Measurements from ENCODE around the gene PARVB.

PARVB gene

DNA sequence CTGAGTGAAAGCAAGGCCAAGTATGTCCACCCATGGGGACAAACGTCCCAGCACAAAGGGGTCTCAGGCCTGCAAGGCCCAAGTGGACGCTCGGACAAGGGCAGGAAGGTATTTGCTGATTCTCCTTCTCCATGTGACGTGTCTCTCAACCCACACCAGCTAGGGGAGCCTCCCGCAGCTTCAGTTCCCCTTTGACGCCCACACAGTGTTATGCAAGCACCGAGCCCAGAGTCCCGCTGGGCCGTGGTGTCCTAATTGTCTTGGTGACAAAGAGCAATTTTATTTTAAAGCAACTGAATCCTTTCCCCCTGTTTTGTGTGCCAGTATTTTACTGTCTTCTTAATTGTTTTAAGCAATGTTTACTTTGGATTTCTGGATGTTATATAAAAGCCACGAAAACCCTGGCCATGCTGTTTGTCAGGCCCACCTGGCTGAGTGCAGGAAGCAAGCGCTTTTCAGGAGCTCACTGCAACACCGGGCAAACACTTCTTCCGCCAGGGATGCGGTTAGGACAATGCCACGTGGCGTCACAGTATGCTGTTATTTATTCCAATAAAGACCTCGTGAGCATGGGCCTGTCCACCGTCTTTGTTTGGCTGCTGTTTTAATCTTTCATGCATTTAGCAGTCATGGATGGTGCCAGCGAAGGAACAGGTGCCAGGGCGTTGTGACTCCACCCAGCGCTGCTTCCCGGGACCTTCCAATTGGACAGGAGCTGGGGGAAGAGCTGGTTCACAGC lies 148.4 kb downstream of the PARVB start:
- Histone ChIP-seq H3K27me3 (ENCODE audit: insufficient read depth, low read length) (no peaks in the 10 kb centered on the region), H4K20me1 (ENCODE audit: insufficient read depth, low read length) (no peaks in the 10 kb centered on the region), H3K27ac (ENCODE audit: low read depth, low read length, poor library complexity, severe bottlenecking) (no peak overlapping the region), H3K9me3 (ENCODE audit: low read length) (no peaks in the 10 kb centered on the region), H3K4me3 (ENCODE audit: low read depth, low read length, poor library complexity, severe bottlenecking) (no peak overlapping the region), H3K4me1 (ENCODE audit: insufficient read depth, low read length, severe bottlenecking) (no peaks in the 10 kb centered on the region), H3F3A (ENCODE audit: insufficient read depth, low read length) (no peaks in the 10 kb centered on the region), H2AFZ (ENCODE audit: low read length) (no peak overlapping the region), H3K79me2 (ENCODE audit: insufficient read depth, low read length) (no peaks in the 10 kb centered on the region), H3K9me2 (ENCODE audit: low read depth, low read length) (no peaks in the 10 kb centered on the region), H3K9ac (ENCODE audit: low read length) (no peak overlapping the region), H3K36me3 (ENCODE audit: insufficient read depth, low read length) (no peaks in the 10 kb centered on the region; the same call in 1 of the 2 replicates), H3K4me2 (ENCODE audit: low read length) (no peak overlapping the region)
- TF ChIP-seq, protein P1, sequence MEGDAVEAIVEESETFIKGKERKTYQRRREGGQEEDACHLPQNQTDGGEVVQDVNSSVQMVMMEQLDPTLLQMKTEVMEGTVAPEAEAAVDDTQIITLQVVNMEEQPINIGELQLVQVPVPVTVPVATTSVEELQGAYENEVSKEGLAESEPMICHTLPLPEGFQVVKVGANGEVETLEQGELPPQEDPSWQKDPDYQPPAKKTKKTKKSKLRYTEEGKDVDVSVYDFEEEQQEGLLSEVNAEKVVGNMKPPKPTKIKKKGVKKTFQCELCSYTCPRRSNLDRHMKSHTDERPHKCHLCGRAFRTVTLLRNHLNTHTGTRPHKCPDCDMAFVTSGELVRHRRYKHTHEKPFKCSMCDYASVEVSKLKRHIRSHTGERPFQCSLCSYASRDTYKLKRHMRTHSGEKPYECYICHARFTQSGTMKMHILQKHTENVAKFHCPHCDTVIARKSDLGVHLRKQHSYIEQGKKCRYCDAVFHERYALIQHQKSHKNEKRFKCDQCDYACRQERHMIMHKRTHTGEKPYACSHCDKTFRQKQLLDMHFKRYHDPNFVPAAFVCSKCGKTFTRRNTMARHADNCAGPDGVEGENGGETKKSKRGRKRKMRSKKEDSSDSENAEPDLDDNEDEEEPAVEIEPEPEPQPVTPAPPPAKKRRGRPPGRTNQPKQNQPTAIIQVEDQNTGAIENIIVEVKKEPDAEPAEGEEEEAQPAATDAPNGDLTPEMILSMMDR (IDR thresholded peaks at IDR 0.05; ENCODE audit: low read length) = no peak
- no peak for TF ChIP-seq EZH2 (IDR thresholded peaks at IDR 0.05; ENCODE audit: borderline replicate concordance, low read length)

DNA sequence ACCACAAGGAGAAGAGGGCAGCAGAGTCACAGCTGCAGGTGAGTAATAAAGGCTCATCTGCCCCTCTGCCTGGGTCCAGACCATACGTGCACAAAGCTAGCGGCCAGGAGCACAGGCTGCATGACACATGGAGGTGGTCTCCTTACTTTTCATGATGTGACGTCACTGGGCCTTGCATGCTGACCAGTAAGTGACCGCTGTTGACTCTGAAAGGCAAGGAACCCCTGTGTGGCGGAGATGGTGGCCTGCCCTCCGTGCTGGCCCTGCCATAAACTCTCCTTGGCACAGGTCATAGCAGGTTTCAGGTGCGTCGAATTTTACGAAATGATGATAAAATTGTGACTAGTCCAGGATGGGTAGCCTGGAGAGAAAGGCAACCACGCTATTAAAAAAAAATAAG lies 149.1 kb downstream of the PARVB start:
- Histone ChIP-seq H3F3A (ENCODE audit: insufficient read depth, low read length) (no peaks in the 10 kb centered on the region), H3K4me1 (ENCODE audit: insufficient read depth, low read length, severe bottlenecking) (no peaks in the 10 kb centered on the region), H3K9me2 (ENCODE audit: low read depth, low read length) (no peaks in the 10 kb centered on the region), H4K20me1 (ENCODE audit: insufficient read depth, low read length) (no peaks in the 10 kb centered on the region), H3K36me3 (ENCODE audit: insufficient read depth, low read length) (no peaks in the 10 kb centered on the region; the same call in 1 of the 2 replicates), H3K79me2 (ENCODE audit: insufficient read depth, low read length) (no peaks in the 10 kb centered on the region), H3K4me2 (ENCODE audit: low read length) (no peak overlapping the region), H3K27ac (ENCODE audit: low read depth, low read length, poor library complexity, severe bottlenecking) (no peak overlapping the region), H3K27me3 (ENCODE audit: insufficient read depth, low read length) (no peaks in the 10 kb centered on the region), H3K9me3 (ENCODE audit: low read length) (no peaks in the 10 kb centered on the region), H3K4me3 (ENCODE audit: low read depth, low read length, poor library complexity, severe bottlenecking) (no peak overlapping the region), H2AFZ (ENCODE audit: low read length) (no peak overlapping the region), H3K9ac (ENCODE audit: low read length) (no peak overlapping the region)
- no peak for TF ChIP-seq EZH2 (IDR thresholded peaks at IDR 0.05; ENCODE audit: borderline replicate concordance, low read length)
- TF ChIP-seq, protein P1 (IDR thresholded peaks at IDR 0.05; ENCODE audit: low read length) = no peak

DNA sequence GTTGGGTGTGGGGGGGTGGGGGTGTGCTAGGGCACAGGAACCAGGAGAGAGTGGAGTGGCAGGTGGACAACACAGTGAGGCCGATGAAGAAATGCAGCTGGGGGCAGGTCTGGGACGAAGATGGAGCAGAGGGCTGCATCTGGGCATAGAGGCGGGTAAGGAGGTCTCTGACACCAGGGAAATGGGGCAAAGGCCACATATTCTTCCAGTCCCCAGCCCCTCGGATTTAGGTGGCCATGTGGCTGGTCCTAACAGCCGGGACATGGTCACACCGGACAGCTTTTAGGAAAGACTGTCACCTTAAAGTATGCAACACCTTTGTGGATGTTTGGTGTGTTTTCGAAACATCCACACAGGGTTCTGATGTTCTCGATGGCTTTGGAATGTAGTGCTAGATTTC lies 151.6 kb downstream of the PARVB start:
- Histone ChIP-seq H3K79me2 (ENCODE audit: insufficient read depth, low read length) (no peaks in the 10 kb centered on the region), H3F3A (ENCODE audit: insufficient read depth, low read length) (no peaks in the 10 kb centered on the region), H3K4me3 (ENCODE audit: low read depth, low read length, poor library complexity, severe bottlenecking) (no peak overlapping the region), H4K20me1 (ENCODE audit: insufficient read depth, low read length) (no peaks in the 10 kb centered on the region), H3K9ac (ENCODE audit: low read length) (no peak overlapping the region), H3K9me2 (ENCODE audit: low read depth, low read length) (no peaks in the 10 kb centered on the region), H3K4me2 (ENCODE audit: low read length) (no peak overlapping the region), H3K27ac (ENCODE audit: low read depth, low read length, poor library complexity, severe bottlenecking) (no peak overlapping the region), H3K36me3 (ENCODE audit: insufficient read depth, low read length) (no peaks in the 10 kb centered on the region), H3K4me1 (ENCODE audit: insufficient read depth, low read length, severe bottlenecking) (no peaks in the 10 kb centered on the region), H2AFZ (ENCODE audit: low read length) (no peak overlapping the region), H3K27me3 (ENCODE audit: insufficient read depth, low read length) (peaks cover 4% of the 10 kb centered on the region), H3K9me3 (ENCODE audit: low read length) (no peaks in the 10 kb centered on the region)
- no peak for TF ChIP-seq EZH2 (IDR thresholded peaks at IDR 0.05; ENCODE audit: borderline replicate concordance, low read length)
- TF ChIP-seq, protein P1 (IDR thresholded peaks at IDR 0.05; ENCODE audit: low read length) = no peak

Measured in OCI-LY1 (cell line).